HepG2 (cell line): ENCODE measurements around the gene PGS1. TPM values are rescaled to one million over a fixed set of nuclear protein-coding genes. Genes with fewer than 3 reads are reported as not detected.

Source experiments
- ATAC-seq: fragments of 200-7000 bp; cut with Tn5 transposase; 3 replicates; pipeline ENCODE4 v1.9.1; 2020; ENCODE audit warnings: mild to moderate bottlenecking, moderate library complexity
- BruUV-seq: library from RNA; stranded (reverse); fragments of 400-500 nt; replicated peaks from 2 replicates; lab custom pipeline; 2021; lab: Mats Ljungman, UMichigan
- CTCF ChIA-PET: fragments of 300-600 bp; formaldehyde crosslinking; extraction: SDS; loops from one replicate; lab custom pipeline; 2021; ENCODE audit warnings: low total read pairs, inconsistent platforms, low intra/inter-chr PET ratio; lab: Yijun Ruan, JAX
- POLR2A ChIA-PET: fragments of 350-600 bp; sonication (Branson Sonifier 250); formaldehyde crosslinking; loops from one replicate; lab custom pipeline; 2020; ENCODE audit warnings: antibody characterized with exemption, inconsistent platforms; lab: Yijun Ruan, JAX
- DNase-seq: peaks from one replicate; pipeline ENCODE4 v3.0.0-alpha.2; 2015; ENCODE audit warnings: low spot score
- FAIRE-seq: peaks from 3 replicates; lab custom pipeline; 2011; peaks lifted over from hg19 to GRCh38; lab: Jason Lieb, UNC
- H2AFZ ChIP-seq: one replicate; pipeline ENCODE4 v1.6.1; 2011; ENCODE audit warnings: low read length, inconsistent platforms
- H3K27ac ChIP-seq: fragments of 300-600 bp; 3 replicates; pipeline ENCODE4 v1.8.0; 2011; ENCODE audit warnings: mixed run types, mild to moderate bottlenecking, mixed read lengths, low read length, inconsistent platforms; ENCODE audit not compliant: insufficient read depth; ENCODE audit errors: extremely low read length
- H3K27me3 ChIP-seq, 2 experiments: fragments of 200-600 bp in 1 of 2; 2 replicates in 1 of 2; 3 replicates in 1 of 2; pipeline versions ENCODE4 v1.6.0 to v1.8.0; 2011; ENCODE audit warnings: low read length in 2 of 2, mild to moderate bottlenecking in 2 of 2, moderate library complexity in 2 of 2, inconsistent platforms in 1 of 2; ENCODE audit not compliant: insufficient read depth in 2 of 2, control insufficient read depth in 1 of 2
- H3K36me3 ChIP-seq, 2 experiments: fragments of 200-600 bp in 1 of 2; replicated peaks in 1 of 2; 2 replicates in 1 of 2; 3 replicates in 1 of 2; pipeline versions ENCODE4 v1.5.1 to v1.8.0; 2011; ENCODE audit warnings: low read length in 2 of 2, inconsistent platforms in 1 of 2; ENCODE audit not compliant: insufficient read depth in 2 of 2, control insufficient read depth in 1 of 2
- H3K4me1 ChIP-seq: 2 replicates; pipeline ENCODE4 v1.5.1; 2012; ENCODE audit warnings: low read length, inconsistent platforms; ENCODE audit not compliant: insufficient read depth
- H3K4me2 ChIP-seq: 2 replicates; pipeline ENCODE4 v1.6.0; 2011; ENCODE audit warnings: low read depth, low read length, inconsistent platforms
- H3K4me3 ChIP-seq, 3 experiments: fragments of 200-600 bp in 1 of 3; sonication (generic), shearing (Covaris generic) in 1 of 3; replicated peaks in 1 of 3; 2 replicates each; pipeline ENCODE4 v1.5.1; 2011 to 2016; ENCODE audit warnings: low read length in 3 of 3, inconsistent platforms in 2 of 3, low read depth in 2 of 3, mild to moderate bottlenecking in 2 of 3, control low read depth in 1 of 3, mixed read lengths in 1 of 3; ENCODE audit not compliant: insufficient read depth in 1 of 3
- H3K79me2 ChIP-seq: one replicate; pipeline ENCODE4 v1.6.1; 2011; ENCODE audit warnings: low read length, inconsistent platforms; ENCODE audit not compliant: insufficient read depth
- H3K9ac ChIP-seq: 2 replicates; pipeline ENCODE4 v1.6.0; 2011; ENCODE audit warnings: mild to moderate bottlenecking, low read depth, low read length, inconsistent platforms; ENCODE audit not compliant: insufficient read depth
- H3K9me3 ChIP-seq: 2 replicates; pipeline ENCODE4 v1.5.1; 2012; ENCODE audit warnings: mild to moderate bottlenecking, low read length
- H4K20me1 ChIP-seq: 2 replicates; pipeline ENCODE4 v1.6.0; 2011; ENCODE audit warnings: inconsistent platforms, mild to moderate bottlenecking, low read length, moderate library complexity; ENCODE audit not compliant: insufficient read depth
- ARID4A ChIP-seq: sonication (generic); formaldehyde crosslinking; IDR thresholded peaks from 2 replicates; pipeline ENCODE4 v1.5.0; 2020; ENCODE audit warnings: mild to moderate bottlenecking, missing genetic modification reagents, borderline replicate concordance
- CEBPB ChIP-seq: IDR thresholded peaks from 2 replicates; pipeline ENCODE4 v1.6.1; 2011; ENCODE audit warnings: low read depth, low read length, improper control_type of control experiment, borderline replicate concordance
- HNRNPL ChIP-seq: fragments of 200-400 bp; formaldehyde crosslinking; IDR thresholded peaks from 2 replicates; pipeline ENCODE4 v1.6.1; 2017; ENCODE audit warnings: mild to moderate bottlenecking, low read depth, low read length
- JUND ChIP-seq: sonication (generic); formaldehyde crosslinking; IDR thresholded peaks from 2 replicates; pipeline ENCODE4 v1.8.0; 2022; ENCODE audit warnings: mild to moderate bottlenecking, missing genetic modification reagents
- PHF8 ChIP-seq: sonication (generic); formaldehyde crosslinking; IDR thresholded peaks from 2 replicates; pipeline ENCODE4 v1.5.0; 2020; ENCODE audit warnings: missing genetic modification reagents
- whole genome bisulfite sequencing: methylation state at CpG from one replicate; pipeline ENCODE4 v1.1.6; 2017; ENCODE audit warnings: low lambda C conversion rate; 5-methylcytosine and 5-hydroxymethylcytosine counted together
- in situ Hi-C: cut with HindIII; loops from 2 replicates; pipeline ENCODE4 v1.10.0; 2017; ENCODE audit warnings: low pct_unique_long_range_greater_than_20kb; ENCODE audit not compliant: extremely low pct_ligation_motif_present
- intact Hi-C: fragments of 100-400 bp; cut with micrococcal nuclease; formaldehyde crosslinking; loops from one replicate; pipeline ENCODE4 v1.10.0; 2022; ENCODE audit not compliant: unreplicated experiment
- polyA plus RNA-seq, 8 experiments: library from polyadenylated mRNA; depleted of rRNA in 3 of 8; stranded (reverse) in 7 of 8; unstranded in 1 of 8; fragments of >200 nt; fragmentation: Illumina TruSeq in 4 of 8; extraction: Trizol in 4 of 8; gene quantifications; 2 replicates each; pipeline versions ENCODE4 v1.2.1 to v1.2.3, GENCODE V29; 2011 to 2016; ENCODE audit warnings: low read depth in 4 of 8, missing spikeins in 1 of 8, mixed read lengths in 1 of 8; ENCODE audit not compliant: insufficient read depth in 1 of 8
- total RNA-seq, 5 experiments: library from RNA; depleted of rRNA; stranded (reverse); fragments of >200 nt; fragmentation: Illumina TruSeq; extraction: Trizol; gene quantifications; 2 replicates each; pipeline ENCODE4 v1.2.3, GENCODE V29; 2016; ENCODE audit warnings: low read depth in 1 of 5

PGS1 gene
- total and polyA plus RNA-seq, 2 of the 13 experiments (the other 11 are each of a cell fraction or from before 2014, with no cell fraction given) = 25.9 to 31.5 TPM

GRCh38 chr17:78422872-78423588 is 44.6 kb downstream of the PGS1 start:
- Histone ChIP-seq H2AFZ (no peak overlapping the region), H3K27me3 (no peaks in the 10 kb centered on the region), H3K4me2 (no peak overlapping the region), H4K20me1 (peaks cover 26% of the 10 kb centered on the region), H3K4me3 (no peak overlapping the region), H3K4me1 (peaks cover 29% of the 10 kb centered on the region), H3K27ac (no peak overlapping the region), H3K36me3 (peaks cover 30 to 59% of the 10 kb centered on the region in 2 experiments), H3K79me2 (no peaks in the 10 kb centered on the region), H3K9me3 (no peaks in the 10 kb centered on the region), H3K9ac (no peak overlapping the region)
- BruUV-seq = no TSS peak
- no peak for DNase-seq
- WGBS = 91% methylated on average over 20 of the region's 20 CpGs
- no peak for FAIRE-seq
- TF ChIP-seq ARID4A (peak; percentile 23; the same call in 1 of the 2 replicates), PHF8 (CRISPR knock-in tag) (no peak), JUND (no peak), CEBPB (peak; percentile 49; the same call in 1 of the 2 replicates), HNRNPL (no peak)
- ChIA-PET CTCF (interaction anchor here (1.0 to 2.7 kb wide), 4 partner anchors 44 to 172 kb away, joined by 5 to 59 read pairs (median 18); partner anchors contain the start of gene SOCS3), POLR2A (interaction anchor here (1.5 to 2.2 kb wide), 5 partner anchors 41 to 160 kb away, joined by 4 to 40 read pairs (median 6); partner anchors contain the start of gene SOCS3)
- in situ Hi-C loops (loop anchor here (5.0 kb wide), 2 partner anchors 61 to 131 kb away; partner anchors contain the start of gene SOCS3), intact Hi-C loops (loop anchor here (1.0 to 5.0 kb wide), 3 partner anchors 46 to 171 kb away; partner anchors contain the start of gene PGS1)
- ATAC-seq = no peak
